HG03280 (cell line): ENCODE measurements around the gene ASPG.

ENCODE experiments used
- ATAC-seq: cut with Tn5 transposase; IDR thresholded peaks from one replicate; pipeline ENCODE4 v1.9.1; 2021; ENCODE audit warnings: mild to moderate bottlenecking, moderate library complexity; ENCODE audit not compliant: unreplicated experiment

ASPG gene

GRCh38 chr14:104104076-104104901, 18.8 kb downstream of the ASPG start:
- ATAC-seq = no peak

GRCh38 chr14:104105071-104105821, 19.7 kb downstream of the ASPG start:
- no peak for ATAC-seq

GRCh38 chr14:104105822-104106470, 20.4 kb downstream of the ASPG start:
- no peak for ATAC-seq

- ATAC-seq = no peak
These were observed 21.0 kb downstream of the ASPG start for GRCh38 chr14:104106471-104106991.

GRCh38 chr14:104107101-104107581, 21.6 kb downstream of the ASPG start:
- ATAC-seq = no peak

GRCh38 chr14:104107611-104108569, 22.4 kb downstream of the ASPG start:
- no peak for ATAC-seq

- no peak for ATAC-seq
These were observed 23.4 kb downstream of the ASPG start for GRCh38 chr14:104108570-104109541.

GRCh38 chr14:104109731-104110361, 24.3 kb downstream of the ASPG start:
- ATAC-seq = no peak

GRCh38 chr14:104110491-104111209, 25.1 kb downstream of the ASPG start:
- ATAC-seq = no peak

GRCh38 chr14:104111301-104112112, 26.0 kb downstream of the ASPG start:
- ATAC-seq = no peak

- no peak for ATAC-seq
These were observed 26.6 kb downstream of the ASPG start for GRCh38 chr14:104112113-104112505.

- ATAC-seq = no peak
These were observed 27.4 kb downstream of the ASPG start for GRCh38 chr14:104112609-104113571.

- no peak for ATAC-seq
These were observed 28.3 kb downstream of the ASPG start for GRCh38 chr14:104113631-104114420.

GRCh38 chr14:104114421-104115130, 29.1 kb downstream of the ASPG start:
- no peak for ATAC-seq
